ENCODE measurements around the gene APBB2.

DNA sequence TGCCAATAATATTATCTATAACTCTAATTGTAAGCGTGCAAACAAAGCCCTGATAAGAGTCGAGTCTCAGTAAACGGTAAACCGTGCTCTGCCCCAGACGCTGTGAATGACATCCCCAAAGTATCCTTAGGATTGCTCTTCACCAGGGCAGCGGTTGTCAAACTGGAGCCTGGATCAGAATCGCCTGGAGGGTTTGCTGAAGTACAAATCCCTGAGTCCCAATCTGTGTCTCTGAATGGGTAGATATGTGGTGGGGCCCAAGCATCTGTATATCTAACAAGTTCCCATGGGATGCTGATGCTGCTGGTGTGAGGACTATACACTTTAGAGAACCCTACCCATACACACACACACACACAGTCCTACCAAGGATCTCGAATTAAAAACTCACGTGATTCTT lies 813 bp upstream of the APBB2 start:
- no peak for TF ChIP-seq POLR2AphosphoS5 (IDR thresholded peaks at IDR 0.05; ENCODE audit: borderline replicate concordance, low read depth, low read length)
- TF ChIP-seq EZH2 (IDR thresholded peaks at IDR 0.05): no peak
- no peak for TF ChIP-seq FOXP2 (optimal IDR thresholded peaks at IDR 0.05; ENCODE audit: control extremely low read depth, extremely low read length, insufficient read depth)
